GM18951 (cell line): ENCODE data around the gene AHRR.

ENCODE experiments used
- POLR2A ChIP-seq: IDR thresholded peaks from 4 replicates; pipeline ENCODE4 v1.6.1; 2011; ENCODE audit warnings: mild to moderate bottlenecking; ENCODE audit not compliant: insufficient read length, insufficient read depth; ENCODE audit errors: extremely low read depth
- in situ Hi-C: fragments of 300-500 bp; cut with MboI; formaldehyde crosslinking; loops from one replicate; pipeline ENCODE4 v1.12.0; 2022; ENCODE audit warnings: low sequenced_read_pairs, mixed read lengths, inconsistent platforms; ENCODE audit not compliant: unreplicated experiment

The AHRR gene

GRCh38 chr5:352639-353611 is 31.4 kb downstream of the AHRR start:
- no peak for TF ChIP-seq POLR2A
- in situ Hi-C loops: no loop called here

- no peak for TF ChIP-seq POLR2A
- in situ Hi-C loops: no loop called here
Measured at GRCh38 chr5:353612-354580, 32.4 kb downstream of the AHRR start.

- TF ChIP-seq POLR2A: no peak
- in situ Hi-C loops: no loop called here
Measured at GRCh38 chr5:354581-355378, 33.3 kb downstream of the AHRR start.

GRCh38 chr5:355379-355935 is 33.9 kb downstream of the AHRR start:
- in situ Hi-C loops: no loop called here
- no peak for TF ChIP-seq POLR2A

- TF ChIP-seq POLR2A: no peak
- in situ Hi-C loops: no loop called here
Measured at GRCh38 chr5:355958-356357, 34.4 kb downstream of the AHRR start.

- in situ Hi-C loops: no loop called here
- TF ChIP-seq POLR2A: no peak
Measured at GRCh38 chr5:359301-359897, 37.9 kb downstream of the AHRR start.

GRCh38 chr5:360257-361027 is 38.9 kb downstream of the AHRR start:
- no peak for TF ChIP-seq POLR2A
- in situ Hi-C loops: no loop called here

- in situ Hi-C loops: no loop called here
- no peak for TF ChIP-seq POLR2A
Measured at GRCh38 chr5:362189-362588, 40.7 kb downstream of the AHRR start.

GRCh38 chr5:362978-363765 is 41.7 kb downstream of the AHRR start:
- in situ Hi-C loops: no loop called here
- no peak for TF ChIP-seq POLR2A

GRCh38 chr5:364497-364896 is 43.0 kb downstream of the AHRR start:
- in situ Hi-C loops: no loop called here
- no peak for TF ChIP-seq POLR2A
